ENCODE results near the gene ZNF789. TPM values are rescaled to one million over a fixed set of nuclear protein-coding genes. Genes with fewer than 3 reads are reported as not detected.
"Not testable (repeated sequence)": the region's sequence is repeated elsewhere in the genome, so short reads cannot be mapped to it uniquely, and the experiment has no call there.

ZNF789 gene
- total RNA-seq (10 to 100 TPM; 20.8 to 21.2 TPM), polyA plus RNA-seq (1 to 10 TPM; 7.6 to 8.2 TPM)

DNA sequence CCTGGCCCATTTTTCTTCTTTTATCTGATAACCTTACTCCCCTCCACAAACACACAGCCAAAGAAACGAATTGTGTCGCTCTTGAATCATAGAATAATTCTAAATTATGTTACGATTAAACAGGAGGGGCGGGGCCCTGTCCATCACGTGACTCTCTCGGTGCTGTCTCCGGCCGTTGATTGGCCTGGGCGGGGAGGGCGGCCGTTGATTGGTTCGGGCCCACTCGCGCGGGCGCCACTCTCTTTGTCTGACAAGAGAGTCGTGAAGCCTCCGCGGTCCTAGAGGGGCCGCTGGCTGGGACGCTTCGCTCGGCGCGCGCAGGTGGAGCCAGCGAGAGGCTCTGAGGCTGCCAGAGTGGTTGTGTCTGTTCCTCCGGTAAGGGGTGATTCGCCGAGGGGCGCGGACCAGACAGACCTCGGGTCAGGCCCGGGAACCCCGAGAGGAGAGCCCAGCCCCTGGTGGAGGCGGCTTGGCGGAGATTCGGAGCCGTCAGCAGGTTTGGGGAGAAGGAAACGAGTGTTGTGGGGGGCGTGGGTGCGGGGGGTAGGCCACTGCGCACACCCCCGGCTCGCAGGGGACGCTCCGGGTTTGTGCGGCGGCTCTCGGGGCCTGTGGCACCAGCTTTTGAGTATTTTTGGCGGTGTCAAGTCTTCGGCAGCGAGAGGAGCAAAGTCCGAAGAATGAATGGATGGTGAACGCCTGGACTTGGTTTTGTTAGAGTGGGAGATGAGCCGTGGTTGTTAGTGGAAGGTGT lies at the start of gene ZNF789:
TSS of gene ZNF789 (plus strand) at position 330 of the 754 bp plus-strand sequence. CDS start 3,567 bp downstream, outside the sequence.
- no peaks in the 10 kb centered on the region for H3K9me3 Mint-ChIP-seq
- no peaks in the 10 kb centered on the region for H3K27me3 Mint-ChIP-seq
- peaks cover 5 to 9% of the 10 kb centered on the region in 2 donors for H3K36me3 Mint-ChIP-seq
- H3K9me3 ChIP-seq (ENCODE audit: control insufficient read depth in 1 of 2, low read length in 2 of 2): no peaks in the 10 kb centered on the region
- peak within 1 kb of the TSS; percentile 90 to 98 (median 95) for H3K27ac Mint-ChIP-seq
- H3K4me3 Mint-ChIP-seq: peak within 1 kb of the TSS; percentile 92 to 99 (median 96)
- peak; percentile 94 to 99 (median 95) for DNase-seq
- peak within 1 kb of the TSS; percentile 80 for H3K27ac ChIP-seq (ENCODE audit: low read depth, low read length)
- H3K36me3 ChIP-seq (ENCODE audit: insufficient read depth, low read length): no peaks in the 10 kb centered on the region
- intact Hi-C loops (cut with micrococcal nuclease): loop anchor here (1.0 to 5.0 kb wide), 8 partner anchors 28 to 630 kb away; partner anchors contain the start of genes AP4M1, BUD31, CPSF4 and FAM200A
- peak within 1 kb of the TSS; percentile 90 to 93 for H3K4me3 ChIP-seq (ENCODE audit: low read length in 2 of 2)
- POLR2A ChIA-PET (ENCODE audit: partially characterized antibody): interaction anchor here (0.7 to 2.1 kb wide), 12 partner anchors 13 to 1417 kb away, joined by 3 to 25 read pairs (median 4); partner anchors contain the start of genes BUD31, PDAP1, UFSP1 and ZKSCAN5
- H3K4me1 Mint-ChIP-seq: peaks cover 17 to 49% (median 31%) of the 10 kb centered on the region in 4 donors
- CTCF ChIA-PET (ENCODE audit: partially characterized antibody): interaction anchor here (0.8 to 1.4 kb wide), 3 partner anchors 25 to 64 kb away, joined by 3 to 5 read pairs (median 4); partner anchors contain the start of genes BUD31, PDAP1 and ZNF394
- peaks cover 14% of the 10 kb centered on the region for H3K4me1 ChIP-seq (ENCODE audit: insufficient read depth, low read length)
- no peaks in the 10 kb centered on the region for H3K27me3 ChIP-seq (ENCODE audit: insufficient read depth, low read length)

DNA sequence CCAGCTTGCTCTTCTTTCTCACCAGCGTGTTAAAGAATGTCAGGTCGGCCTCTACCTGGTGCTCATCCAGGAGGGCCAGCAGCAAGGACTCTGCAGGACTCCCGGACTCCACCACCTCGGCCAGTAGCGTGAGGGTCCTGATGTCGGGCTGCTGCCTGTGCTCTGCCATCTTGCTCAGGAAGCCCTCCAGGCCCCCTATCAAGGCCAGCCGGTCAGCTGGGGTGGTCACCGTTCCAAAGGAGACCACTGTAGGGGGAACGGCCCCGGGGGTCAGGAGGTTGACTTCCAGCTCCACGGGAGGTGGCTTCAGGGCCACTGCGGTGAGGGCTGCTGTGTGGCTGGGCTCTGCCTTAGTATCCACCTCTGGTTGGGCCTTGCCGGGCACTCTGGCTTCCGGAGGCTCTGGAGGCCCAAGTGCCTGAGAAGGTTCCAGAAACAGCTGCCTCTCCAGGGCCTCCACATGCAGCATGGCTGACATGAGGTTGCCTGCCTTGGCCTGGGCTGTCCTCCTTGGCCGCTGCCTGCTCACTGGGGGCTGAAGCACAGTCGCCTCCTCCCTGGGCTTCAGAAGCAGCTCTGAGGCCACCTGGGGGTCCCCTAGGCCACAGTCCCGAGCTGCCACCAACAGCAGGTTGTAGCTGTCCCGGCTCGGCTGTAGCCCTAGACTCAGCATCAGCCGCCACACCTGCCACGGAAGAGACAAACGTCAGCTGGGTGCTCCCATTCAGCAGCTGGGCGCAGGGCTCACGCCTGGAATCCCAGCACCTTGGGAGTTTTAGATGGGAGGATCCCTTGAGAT lies 47.6 kb upstream of the ZNF789 start:
- no peak for DNase-seq
- no peaks in the 10 kb centered on the region for H3K9me3 Mint-ChIP-seq
- Histone ChIP-seq H3K4me3 (ENCODE audit: low read length in 2 of 2) (no peak overlapping the region), H3K27me3 (ENCODE audit: insufficient read depth, low read length) (no peaks in the 10 kb centered on the region), H3K36me3 (ENCODE audit: insufficient read depth, low read length) (peaks cover 12% of the 10 kb centered on the region), H3K4me1 (ENCODE audit: insufficient read depth, low read length) (peaks cover 5% of the 10 kb centered on the region), H3K9me3 (ENCODE audit: control insufficient read depth in 1 of 2, low read length in 2 of 2) (no peaks in the 10 kb centered on the region), H3K27ac (ENCODE audit: low read depth, low read length) (no peak overlapping the region)
- H3K4me1 Mint-ChIP-seq: peaks cover 2 to 8% (median 5%) of the 10 kb centered on the region in 4 donors
- ChIA-PET CTCF (ENCODE audit: partially characterized antibody) (no interaction called here), POLR2A (ENCODE audit: partially characterized antibody) (interaction anchor here (1.0 kb wide), 1 partner anchor 12 kb away, joined by 3 read pairs; no protein-coding TSS in a partner anchor)
- no peak overlapping the region for H3K27ac Mint-ChIP-seq
- peaks cover 9 to 47% of the 10 kb centered on the region in 2 donors for H3K36me3 Mint-ChIP-seq
- no peaks in the 10 kb centered on the region for H3K27me3 Mint-ChIP-seq
- no peak overlapping the region for H3K4me3 Mint-ChIP-seq
- intact Hi-C loops (cut with micrococcal nuclease): no loop called here

DNA sequence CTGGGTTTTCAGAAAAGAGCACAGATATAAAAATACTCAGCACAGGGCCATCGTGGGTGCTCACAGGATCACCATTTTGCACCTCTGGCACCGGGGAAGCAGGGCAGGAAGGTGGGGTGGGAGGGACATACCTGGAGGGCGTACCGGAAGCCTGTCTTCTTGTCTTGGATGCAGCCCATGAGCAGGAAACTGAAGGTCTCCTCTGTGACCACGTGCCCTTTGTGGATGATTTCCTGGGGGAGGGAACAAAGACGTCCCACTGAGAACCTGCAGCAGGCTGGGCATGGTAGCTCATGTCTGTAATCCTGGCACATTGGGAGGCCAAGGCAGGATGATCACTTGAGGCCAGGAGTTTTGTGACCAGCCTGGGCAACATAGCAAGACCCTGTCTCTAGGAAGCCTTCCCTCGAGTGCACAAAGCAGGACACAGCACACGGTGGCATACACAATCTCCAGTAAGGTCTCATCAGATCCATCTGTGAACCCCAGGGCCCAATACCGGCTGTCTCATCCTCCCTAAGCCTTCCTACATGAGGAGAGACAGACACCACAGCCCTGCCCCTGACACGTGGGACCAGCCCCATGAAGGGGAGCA lies 43.6 kb upstream of the ZNF789 start:
- no peak overlapping the region for H3K27ac ChIP-seq (ENCODE audit: low read depth, low read length)
- DNase-seq: peak in 2 of 5 donors; percentile 25 to 34
- peaks cover 0 to 44% of the 10 kb centered on the region in 2 donors for H3K36me3 Mint-ChIP-seq

DNA sequence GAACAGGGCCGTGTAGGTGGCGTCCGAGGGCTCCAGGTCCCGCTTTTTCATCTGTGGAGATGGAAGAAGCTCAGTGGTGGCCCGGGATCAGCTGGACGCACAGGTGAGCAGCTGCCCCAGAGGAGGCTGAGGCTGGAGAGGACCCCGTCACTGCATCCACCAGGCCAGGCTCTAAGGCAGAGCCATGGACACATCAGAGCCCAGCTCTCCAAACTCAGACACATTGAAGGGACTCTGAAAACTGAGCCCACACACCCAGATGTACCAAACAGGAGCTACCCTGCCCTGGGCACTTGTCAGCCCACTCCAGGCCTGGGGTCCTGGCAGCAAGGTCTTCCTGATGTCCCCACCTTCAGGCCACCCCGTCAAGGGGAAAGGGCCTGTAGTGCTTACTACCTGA lies 42.9 kb upstream of the ZNF789 start:
- no peaks in the 10 kb centered on the region for H3K27me3 Mint-ChIP-seq

More for the DNA sequence above, 43.6 kb upstream of the ZNF789 start:
- Mint-ChIP-seq H3K4me1 (peaks cover 2 to 8% (median 5%) of the 10 kb centered on the region in 4 donors), H3K27me3 (no peaks in the 10 kb centered on the region), H3K4me3 (peak overlapping the region in 1 of 8 donors; percentile 8), H3K9me3 (peaks cover 0 to 1% (median 0%) of the 10 kb centered on the region in 8 donors), H3K27ac (peak overlapping the region in 4 of 7 donors; percentile 31 to 85 (median 39))
- CTCF ChIA-PET (ENCODE audit: partially characterized antibody): no interaction called here
- POLR2A ChIA-PET (ENCODE audit: partially characterized antibody): interaction anchor here (1.3 to 1.4 kb wide), 2 partner anchors 9 to 20 kb away, joined by 4 to 7 read pairs; partner anchors contain the start of genes BUD31, PDAP1 and PTCD1
- Histone ChIP-seq H3K4me1 (ENCODE audit: insufficient read depth, low read length) (peaks cover 5% of the 10 kb centered on the region), H3K9me3 (ENCODE audit: control insufficient read depth in 1 of 2, low read length in 2 of 2) (no peaks in the 10 kb centered on the region), H3K27me3 (ENCODE audit: insufficient read depth, low read length) (no peaks in the 10 kb centered on the region), H3K36me3 (ENCODE audit: insufficient read depth, low read length) (peaks cover 9% of the 10 kb centered on the region), H3K4me3 (ENCODE audit: low read length in 2 of 2) (no peak overlapping the region)
- intact Hi-C loops (cut with micrococcal nuclease): no loop called here

DNA sequence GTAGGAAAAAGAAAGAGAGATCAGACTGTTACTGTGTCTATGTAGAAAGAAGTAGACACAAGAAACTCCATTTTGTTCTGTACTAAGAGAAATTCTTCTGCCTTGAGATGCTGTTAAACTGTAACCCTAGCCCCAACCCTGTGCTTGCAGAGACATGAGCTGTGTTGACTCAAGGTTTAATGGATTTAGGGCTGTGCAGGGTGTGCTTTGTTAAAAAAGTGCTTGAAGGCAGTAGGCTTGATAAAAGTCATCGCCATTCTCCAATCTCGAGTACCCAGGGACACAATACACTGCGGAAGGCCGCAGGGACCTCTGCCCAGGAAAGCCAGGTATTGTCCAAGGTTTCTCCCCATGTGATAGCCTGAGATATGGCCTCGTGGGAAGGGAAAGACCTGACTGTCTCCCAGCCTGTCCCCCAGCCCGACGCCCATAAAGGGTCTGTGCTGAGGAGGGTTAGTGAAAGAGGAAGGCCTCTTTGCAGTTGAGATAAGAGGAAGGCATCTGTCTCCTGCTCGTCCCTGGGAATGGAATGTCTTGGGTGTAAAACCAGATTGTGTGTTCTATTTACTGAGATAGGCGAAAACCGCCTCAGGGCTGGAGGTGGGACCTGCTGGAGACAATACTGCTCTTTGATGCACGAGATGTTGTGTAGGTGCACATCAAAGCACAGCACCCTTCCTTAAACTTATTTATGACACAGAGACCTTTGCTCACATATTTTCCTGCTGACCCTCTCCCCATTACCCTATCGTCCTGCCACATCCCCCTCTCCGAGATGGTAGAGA lies 40.7 kb upstream of the ZNF789 start:
- Mint-ChIP-seq H3K27ac (peak overlapping the region in 1 of 7 donors; percentile 31), H3K4me1 (peaks cover 2 to 11% (median 6%) of the 10 kb centered on the region in 4 donors), H3K36me3 (peaks cover 0 to 41% of the 10 kb centered on the region in 2 donors)
- DNase-seq; H3K4me1 ChIP-seq (ENCODE audit: insufficient read depth, low read length); CTCF ChIA-PET (ENCODE audit: partially characterized antibody); intact Hi-C loops (cut with micrococcal nuclease); H3K27ac ChIP-seq (ENCODE audit: low read depth, low read length); H3K4me3 Mint-ChIP-seq; H3K9me3 ChIP-seq (ENCODE audit: control insufficient read depth in 1 of 2, low read length in 2 of 2); H3K27me3 Mint-ChIP-seq; POLR2A ChIA-PET (ENCODE audit: partially characterized antibody); H3K9me3 Mint-ChIP-seq; H3K36me3 ChIP-seq (ENCODE audit: insufficient read depth, low read length); H3K4me3 ChIP-seq (ENCODE audit: low read length in 2 of 2); H3K27me3 ChIP-seq (ENCODE audit: insufficient read depth, low read length): not testable (repeated sequence)

More for the DNA sequence above, 42.9 kb upstream of the ZNF789 start:
- H3K4me3 Mint-ChIP-seq: no peak overlapping the region
- ChIA-PET CTCF (ENCODE audit: partially characterized antibody) (no interaction called here), POLR2A (ENCODE audit: partially characterized antibody) (interaction anchor here (1.3 to 1.4 kb wide), 2 partner anchors 8 to 21 kb away, joined by 4 to 7 read pairs; partner anchors contain the start of genes BUD31, PDAP1 and PTCD1)
- Histone ChIP-seq H3K27me3 (ENCODE audit: insufficient read depth, low read length) (no peaks in the 10 kb centered on the region), H3K36me3 (ENCODE audit: insufficient read depth, low read length) (peaks cover 9% of the 10 kb centered on the region), H3K9me3 (ENCODE audit: control insufficient read depth in 1 of 2, low read length in 2 of 2) (no peaks in the 10 kb centered on the region), H3K27ac (ENCODE audit: low read depth, low read length) (no peak overlapping the region), H3K4me1 (ENCODE audit: insufficient read depth, low read length) (peaks cover 5% of the 10 kb centered on the region), H3K4me3 (ENCODE audit: low read length in 2 of 2) (no peak overlapping the region)
- no peak for DNase-seq
- H3K4me1 Mint-ChIP-seq: peaks cover 2 to 8% (median 5%) of the 10 kb centered on the region in 4 donors
- intact Hi-C loops (cut with micrococcal nuclease): no loop called here
- peaks cover 0 to 1% (median 0%) of the 10 kb centered on the region in 8 donors for H3K9me3 Mint-ChIP-seq
- H3K27ac Mint-ChIP-seq: no peak overlapping the region
- peaks cover 0 to 45% of the 10 kb centered on the region in 2 donors for H3K36me3 Mint-ChIP-seq

DNA sequence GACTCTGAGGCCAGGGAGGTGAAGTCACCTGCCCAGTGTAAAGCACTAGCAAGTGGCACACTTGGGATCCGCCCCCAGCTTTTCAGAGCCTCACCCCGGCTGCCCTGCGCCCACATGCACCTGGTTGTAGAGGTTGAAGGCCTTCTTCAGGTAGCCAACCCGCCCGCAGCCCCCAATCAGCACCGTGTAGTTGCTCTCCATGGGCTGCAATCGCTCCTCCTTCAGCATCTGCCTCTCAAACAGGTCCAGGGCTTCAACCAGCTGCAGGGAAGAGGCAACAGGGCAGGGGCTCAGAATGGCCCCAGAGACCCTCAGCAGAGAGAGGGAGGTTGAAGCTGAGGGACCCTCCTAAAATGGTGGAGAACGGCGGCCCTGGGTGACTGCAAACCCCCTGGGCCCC lies 39.5 kb upstream of the ZNF789 start:
- no peak overlapping the region for H3K4me3 Mint-ChIP-seq
- ChIA-PET CTCF (ENCODE audit: partially characterized antibody) (no interaction called here), POLR2A (ENCODE audit: partially characterized antibody) (interaction anchor here (0.5 kb wide), 1 partner anchor 14 kb away, joined by 3 read pairs; no protein-coding TSS in a partner anchor)
- H3K27me3 Mint-ChIP-seq: no peaks in the 10 kb centered on the region
- H3K36me3 Mint-ChIP-seq: peaks cover 0 to 37% of the 10 kb centered on the region in 2 donors
- no peak for DNase-seq
- intact Hi-C loops (cut with micrococcal nuclease): no loop called here
- H3K9me3 Mint-ChIP-seq: peaks cover 0 to 1% (median 0%) of the 10 kb centered on the region in 8 donors
- peaks cover 9% of the 10 kb centered on the region for H3K36me3 ChIP-seq (ENCODE audit: insufficient read depth, low read length)
- no peaks in the 10 kb centered on the region for H3K27me3 ChIP-seq (ENCODE audit: insufficient read depth, low read length)
- no peak overlapping the region for H3K27ac ChIP-seq (ENCODE audit: low read depth, low read length)
- no peak overlapping the region for H3K4me3 ChIP-seq (ENCODE audit: low read length in 2 of 2)
- no peak overlapping the region for H3K27ac Mint-ChIP-seq
- peaks cover 2 to 12% (median 9%) of the 10 kb centered on the region in 4 donors for H3K4me1 Mint-ChIP-seq
- H3K9me3 ChIP-seq (ENCODE audit: control insufficient read depth in 1 of 2, low read length in 2 of 2): no peaks in the 10 kb centered on the region
- peaks cover 10% of the 10 kb centered on the region for H3K4me1 ChIP-seq (ENCODE audit: insufficient read depth, low read length)

Measured in CD4-positive, alpha-beta memory T cell (primary cell).